Neutrophil (primary cell): ENCODE measurements around the gene SNCAIP.

ENCODE experiments used
- H3K27ac ChIP-seq: fragments of 200-600 bp; sonication (generic); 2 replicates; pipeline ENCODE4 v1.5.1; 2016; ENCODE audit warnings: mild to moderate bottlenecking, moderate library complexity
- H3K27me3 ChIP-seq: fragments of 200-600 bp; sonication (generic); 2 replicates; pipeline ENCODE4 v1.6.0; 2016; ENCODE audit warnings: mild to moderate bottlenecking
- H3K36me3 ChIP-seq: fragments of 200-600 bp; sonication (generic); 2 replicates; pipeline ENCODE4 v1.5.1; 2017
- H3K4me1 ChIP-seq, 2 experiments: fragments of 200-600 bp in 1 of 2; sonication (generic) in 1 of 2; 1 replicate in 1 of 2; 2 replicates in 1 of 2; pipeline versions ENCODE4 v1.5.1 to v1.6.1; 2013 to 2016; ENCODE audit warnings: low read depth in 1 of 2, low read length in 1 of 2, mild to moderate bottlenecking in 1 of 2, moderate library complexity in 1 of 2; ENCODE audit not compliant: control insufficient read depth in 1 of 2, insufficient read depth in 1 of 2
- H3K4me3 ChIP-seq, 2 experiments: fragments of 200-600 bp in 1 of 2; sonication (generic) in 1 of 2; 1 replicate in 1 of 2; 2 replicates in 1 of 2; pipeline ENCODE4 v1.5.1; 2013 to 2016; ENCODE audit warnings: low read depth in 1 of 2, low read length in 1 of 2, mild to moderate bottlenecking in 1 of 2, moderate library complexity in 1 of 2
- H3K9me3 ChIP-seq: fragments of 200-600 bp; sonication (generic); 2 replicates; pipeline ENCODE4 v1.5.1; 2016
- CTCF ChIP-seq: fragments of 200-600 bp; sonication (generic); IDR thresholded peaks from 2 replicates; pipeline ENCODE4 v1.5.1; 2016; ENCODE audit warnings: antibody characterized with exemption

The SNCAIP gene

GRCh38 chr5:122402955-122403685 is 91.1 kb downstream of the SNCAIP start:
- no peaks in the 10 kb centered on the region for H3K36me3 ChIP-seq
- no peaks in the 10 kb centered on the region for H3K9me3 ChIP-seq
- H3K27ac ChIP-seq = no peak overlapping the region
- TF ChIP-seq CTCF = no peak
- no peaks in the 10 kb centered on the region for H3K27me3 ChIP-seq
- H3K4me1 ChIP-seq = no peaks in the 10 kb centered on the region
- no peak overlapping the region for H3K4me3 ChIP-seq

- no peak for TF ChIP-seq CTCF
- H3K27me3 ChIP-seq = no peaks in the 10 kb centered on the region
- no peaks in the 10 kb centered on the region for H3K36me3 ChIP-seq
- no peaks in the 10 kb centered on the region for H3K9me3 ChIP-seq
- H3K27ac ChIP-seq = no peak overlapping the region
- H3K4me3 ChIP-seq = no peak overlapping the region
- H3K4me1 ChIP-seq = no peaks in the 10 kb centered on the region
These were observed 92.0 kb downstream of the SNCAIP start for GRCh38 chr5:122404018-122404417.

GRCh38 chr5:122404653-122405362 is 92.8 kb downstream of the SNCAIP start:
- Histone ChIP-seq H3K36me3 (no peaks in the 10 kb centered on the region), H3K27me3 (no peaks in the 10 kb centered on the region), H3K27ac (no peak overlapping the region), H3K4me3 (no peak overlapping the region), H3K9me3 (no peaks in the 10 kb centered on the region), H3K4me1 (no peaks in the 10 kb centered on the region)
- TF ChIP-seq CTCF = no peak

GRCh38 chr5:122405751-122406150 is 93.7 kb downstream of the SNCAIP start:
- no peak overlapping the region for H3K4me3 ChIP-seq
- TF ChIP-seq CTCF = no peak
- H3K9me3 ChIP-seq = no peaks in the 10 kb centered on the region
- no peaks in the 10 kb centered on the region for H3K36me3 ChIP-seq
- H3K4me1 ChIP-seq = no peaks in the 10 kb centered on the region
- no peaks in the 10 kb centered on the region for H3K27me3 ChIP-seq
- H3K27ac ChIP-seq = no peak overlapping the region

- H3K27me3 ChIP-seq = no peaks in the 10 kb centered on the region
- no peaks in the 10 kb centered on the region for H3K9me3 ChIP-seq
- H3K4me1 ChIP-seq = no peaks in the 10 kb centered on the region
- H3K4me3 ChIP-seq = no peak overlapping the region
- H3K27ac ChIP-seq = no peak overlapping the region
- no peaks in the 10 kb centered on the region for H3K36me3 ChIP-seq
- TF ChIP-seq CTCF = no peak
These were observed 94.1 kb downstream of the SNCAIP start for GRCh38 chr5:122406181-122406580.
